DOHH2 (cell line): ENCODE data around the gene ADIPOR2.

Source experiments
- EZH2phosphoT487 ChIP-seq: fragments of 200-600 bp; sonication (generic); IDR thresholded peaks from 2 replicates; pipeline ENCODE4 v1.6.1; 2017; ENCODE audit warnings: borderline replicate concordance, mild to moderate bottlenecking, antibody characterized with exemption, low read length, moderate library complexity, mixed read lengths
- TF ChIP-seq, protein P1 (sequence below): fragments of 200-600 bp; sonication (generic); IDR thresholded peaks from one replicate; pipeline ENCODE4 v1.5.1; 2014; ENCODE audit warnings: antibody characterized with exemption, mild to moderate bottlenecking, low read depth, low read length; ENCODE audit not compliant: poor library complexity, severe bottlenecking

DNA sequence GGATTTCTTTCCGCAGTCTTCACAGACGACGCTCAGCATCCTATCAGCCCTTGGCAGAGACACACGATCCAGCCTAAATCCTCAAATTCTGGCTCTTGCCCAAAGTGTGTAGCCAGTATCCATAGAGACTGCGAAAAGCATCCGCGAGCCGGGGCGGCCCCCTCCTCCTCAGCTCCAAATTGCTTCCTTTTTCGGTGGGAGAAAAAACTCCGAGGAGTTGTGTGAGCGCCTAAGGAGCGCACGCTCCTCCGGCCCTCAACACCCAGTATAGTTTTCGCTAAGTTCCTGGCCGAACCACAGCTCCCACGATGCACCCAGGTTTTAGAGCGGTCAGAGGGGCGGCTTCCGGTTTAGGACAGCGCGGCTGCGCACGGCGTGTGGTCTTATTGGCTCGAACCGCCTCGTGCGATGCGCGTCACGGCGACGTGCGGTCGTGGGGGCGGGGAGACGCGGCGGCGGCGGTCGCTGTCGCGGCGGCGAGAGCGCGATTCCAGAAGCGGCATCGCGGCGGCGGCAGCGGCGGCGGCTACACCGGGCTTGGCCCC lies at the start of gene ADIPOR2:
- TF ChIP-seq, protein P1, sequence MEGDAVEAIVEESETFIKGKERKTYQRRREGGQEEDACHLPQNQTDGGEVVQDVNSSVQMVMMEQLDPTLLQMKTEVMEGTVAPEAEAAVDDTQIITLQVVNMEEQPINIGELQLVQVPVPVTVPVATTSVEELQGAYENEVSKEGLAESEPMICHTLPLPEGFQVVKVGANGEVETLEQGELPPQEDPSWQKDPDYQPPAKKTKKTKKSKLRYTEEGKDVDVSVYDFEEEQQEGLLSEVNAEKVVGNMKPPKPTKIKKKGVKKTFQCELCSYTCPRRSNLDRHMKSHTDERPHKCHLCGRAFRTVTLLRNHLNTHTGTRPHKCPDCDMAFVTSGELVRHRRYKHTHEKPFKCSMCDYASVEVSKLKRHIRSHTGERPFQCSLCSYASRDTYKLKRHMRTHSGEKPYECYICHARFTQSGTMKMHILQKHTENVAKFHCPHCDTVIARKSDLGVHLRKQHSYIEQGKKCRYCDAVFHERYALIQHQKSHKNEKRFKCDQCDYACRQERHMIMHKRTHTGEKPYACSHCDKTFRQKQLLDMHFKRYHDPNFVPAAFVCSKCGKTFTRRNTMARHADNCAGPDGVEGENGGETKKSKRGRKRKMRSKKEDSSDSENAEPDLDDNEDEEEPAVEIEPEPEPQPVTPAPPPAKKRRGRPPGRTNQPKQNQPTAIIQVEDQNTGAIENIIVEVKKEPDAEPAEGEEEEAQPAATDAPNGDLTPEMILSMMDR, result no peak
- TF ChIP-seq EZH2phosphoT487, result no peak
